Pancreas (tissue), 10 donors: ENCODE results near the gene MCCC1. TPM values are rescaled to one million over a fixed set of nuclear protein-coding genes. Genes with fewer than 3 reads are reported as not detected.

Source experiments
- ATAC-seq, 4 donors: fragments of 200-7000 bp; cut with Tn5 transposase; one replicate each; pipeline versions ENCODE4 v1.8.0 to v1.9.1; 2020; ENCODE audit warnings: mild to moderate bottlenecking in 4 of 4, moderate library complexity in 4 of 4
- DNase-seq, 6 donors: peaks; one replicate each; pipeline ENCODE4 v3.0.0-alpha.2; 2020
- FAIRE-seq: peaks from 2 replicates; lab custom pipeline; 2012; peaks lifted over from hg19 to GRCh38; lab: Jason Lieb, UNC
- H3K27ac ChIP-seq, 4 donors: fragments of 200-600 bp; sonication (generic); 1 replicate in 3 of 4; 2 replicates in 1 of 4; pipeline versions ENCODE4 v1.5.0 to v1.8.0; 2020
- H3K27me3 ChIP-seq, 4 donors: fragments of 200-600 bp; one replicate each; pipeline ENCODE4 v1.8.0; 2021
- H3K36me3 ChIP-seq, 3 donors: fragments of 200-600 bp; sonication (generic) in 1 of 3; one replicate each; pipeline versions ENCODE4 v1.5.0 to v1.8.0; 2020 to 2021
- H3K4me1 ChIP-seq, 3 donors: fragments of 200-600 bp; one replicate each; pipeline ENCODE4 v1.8.0; 2021
- H3K4me3 ChIP-seq, 4 donors: fragments of 200-600 bp; sonication (generic) in 2 of 4; one replicate each; pipeline versions ENCODE4 v1.5.0 to v1.8.0; 2020 to 2021
- H3K9me3 ChIP-seq, 4 donors: fragments of 200-600 bp; one replicate each; pipeline ENCODE4 v1.8.0; 2021
- CTCF ChIP-seq, 4 donors: fragments of 200-600 bp; sonication (generic) in 3 of 4; IDR thresholded peaks; one replicate each; pipeline versions ENCODE4 v1.5.0 to v1.8.0; 2021; ENCODE audit warnings: antibody characterized with exemption in 4 of 4
- WGBS, 2 donors: extraction: QIAGEN DNeasy Blood & Tissue Kit; methylation state at CpG; one replicate each; pipeline ENCODE4 v1.1.7; 2013; 5-methylcytosine and 5-hydroxymethylcytosine counted together
- intact Hi-C, 3 donors: fragments of 100-400 bp; cut with DNase I; formaldehyde crosslinking; loops; one replicate each; pipeline versions ENCODE4 v1.11.1 to v1.14.2; 2022
- polyA plus RNA-seq, 2 donors: library from polyadenylated mRNA; stranded (reverse); fragments of 200-250 nt; gene quantifications; one replicate each; pipeline ENCODE4 v1.2.3, GENCODE V29; 2013
- total RNA-seq, 6 donors: library from RNA; stranded (reverse); fragmentation: NEBNext Ultra II Directional in 4 of 6; extraction: Animal tissue kit (Norgen Biotek cat#: 25700) in 4 of 6; gene quantifications; one replicate each; pipeline versions ENCODE4 v1.2.1 to v1.2.4, GENCODE V29; 2021 to 2023
- donor health status: healthy with polysubstance abuse.
- donor health status: DM: no; HTN: no; CAD: no; lungs with moderate emphysema.
- donor health status: DM: no; HTN: no; CAD: no.
- donor health status: control.
- donor health status: control.
- donor health status: Bipolar disorder and iron deficiency.
- donor health status: DM: yes; HTN: yes; CAD: no.
- donor health status: DM: no; HTN: no; CAD: no.
- donor health status: DM: no; HTN: no; CAD: no.
- donor health status: DM: yes; HTN: yes; CAD: no.

The MCCC1 gene
- total and polyA plus RNA-seq, 8 donors: 25.3 to 81.9 (median 40.8) TPM

GRCh38 chr3:183094711-183095110 is 4.6 kb downstream of the MCCC1 start:
- H3K27ac ChIP-seq: peak overlapping the region; percentile 20 to 80 (median 62)
- intact Hi-C loops: no loop called here
- peaks cover 0 to 15% (median 13%) of the 10 kb centered on the region in 3 donors for H3K36me3 ChIP-seq
- no peaks in the 10 kb centered on the region for H3K9me3 ChIP-seq
- ATAC-seq (peak; percentile 57 to 70 (median 64)), FAIRE-seq (no peak), DNase-seq (peak in 4 of 6 donors; percentile 48 to 64 (median 62))
- H3K27me3 ChIP-seq: no peaks in the 10 kb centered on the region
- no peak for TF ChIP-seq CTCF (IDR thresholded peaks at IDR 0.05)
- 13 to 25% methylated on average over 4 of the region's 4 CpGs for WGBS, 2 donors
- no peak overlapping the region for H3K4me3 ChIP-seq
- H3K4me1 ChIP-seq: peaks cover 21 to 35% (median 25%) of the 10 kb centered on the region in 3 donors

GRCh38 chr3:183092256-183092655 is 7.0 kb downstream of the MCCC1 start:
- intact Hi-C loops: no loop called here
- no peak for DNase-seq
- 65 to 71% methylated on average over 8 of the region's 8 CpGs for WGBS, 2 donors
- Histone ChIP-seq H3K27me3 (no peaks in the 10 kb centered on the region), H3K36me3 (peaks cover 0 to 23% (median 14%) of the 10 kb centered on the region in 3 donors), H3K9me3 (no peaks in the 10 kb centered on the region), H3K27ac (no peak overlapping the region), H3K4me3 (no peak overlapping the region), H3K4me1 (peaks cover 15 to 23% (median 17%) of the 10 kb centered on the region in 3 donors)
- no peak for TF ChIP-seq CTCF (IDR thresholded peaks at IDR 0.05)
- FAIRE-seq: no peak
- no peak for ATAC-seq

DNA sequence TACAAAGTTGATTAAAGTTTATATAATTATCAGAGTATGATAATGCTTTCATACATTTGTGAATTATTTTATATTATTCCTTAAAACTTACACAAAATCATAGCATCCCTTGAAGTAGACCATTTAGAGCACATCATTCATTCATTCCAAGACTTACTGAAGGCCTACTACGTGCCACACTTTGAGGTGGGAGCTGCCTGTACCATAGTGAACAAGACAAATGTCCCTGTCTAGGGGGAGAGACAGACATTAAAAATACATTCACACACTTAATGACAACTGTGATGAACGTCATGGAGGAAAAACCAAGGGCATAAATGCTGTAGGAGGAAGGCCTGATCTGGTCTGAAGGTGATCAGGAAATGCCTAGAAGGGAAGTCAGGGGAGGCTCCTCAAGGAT is 12.1 kb downstream of the MCCC1 start:
- no peak for TF ChIP-seq CTCF (IDR thresholded peaks at IDR 0.05)
- no peak for FAIRE-seq

DNA sequence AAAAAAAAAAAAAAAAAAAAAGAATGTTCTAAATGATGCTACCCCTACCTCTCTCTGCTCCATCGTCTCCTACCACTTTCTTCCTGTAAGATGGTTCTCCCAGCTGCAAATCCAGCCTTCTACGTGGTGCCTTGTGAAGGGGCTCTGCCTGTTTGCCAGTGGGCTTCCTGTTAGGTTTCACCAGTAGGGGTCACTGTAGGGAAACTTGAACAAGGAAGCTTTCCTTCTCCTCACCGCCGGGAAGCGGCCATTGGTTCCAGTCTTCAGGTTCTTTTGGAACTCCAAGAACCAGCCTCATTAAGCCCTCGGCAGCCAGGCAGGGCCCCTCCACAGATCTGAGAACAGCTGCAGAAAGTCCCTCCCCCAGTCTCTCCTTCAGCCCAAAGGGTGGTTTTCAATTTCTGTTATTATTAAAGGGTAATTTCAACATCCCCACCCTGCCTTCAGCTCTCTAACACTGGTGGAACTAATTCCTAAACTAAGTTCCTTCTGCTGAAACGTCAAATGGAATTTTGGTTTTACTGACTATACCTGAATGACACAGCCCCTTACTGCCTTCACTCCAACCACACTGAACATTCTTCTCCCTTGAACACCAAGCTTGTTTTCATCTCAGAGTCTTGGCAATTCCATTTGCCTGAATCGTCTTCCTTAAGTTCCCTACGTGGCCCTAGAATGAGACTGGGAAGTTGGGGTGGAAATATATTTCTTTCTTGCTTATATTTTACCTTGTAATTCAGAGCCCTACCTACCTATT is 13.5 kb downstream of the MCCC1 start:
- no peaks in the 10 kb centered on the region for H3K9me3 ChIP-seq
- no peak overlapping the region for H3K27ac ChIP-seq
- FAIRE-seq (no peak), DNase-seq (no peak), ATAC-seq (peak in 3 of 4 donors; percentile 51 to 69 (median 65))
- peak in 3 of 4 donors; percentile 12 to 34 (median 15) for TF ChIP-seq CTCF (IDR thresholded peaks at IDR 0.05)
- WGBS, 2 donors: 72 to 85% methylated on average over 9 of the region's 9 CpGs
- H3K27me3 ChIP-seq: no peaks in the 10 kb centered on the region
- H3K4me3 ChIP-seq: no peak overlapping the region
- H3K36me3 ChIP-seq: peaks cover 0 to 68% (median 10%) of the 10 kb centered on the region in 3 donors
- intact Hi-C loops: no loop called here
- H3K4me1 ChIP-seq: peaks cover 0 to 5% (median 0%) of the 10 kb centered on the region in 3 donors

More for the DNA sequence above, 12.1 kb downstream of the MCCC1 start:
- WGBS, 2 donors: 67 to 68% methylated on average over 2 of the region's 2 CpGs
- H3K4me1 ChIP-seq: peaks cover 0 to 2% (median 0%) of the 10 kb centered on the region in 3 donors
- no peak overlapping the region for H3K27ac ChIP-seq
- ATAC-seq (no peak), DNase-seq (no peak)
- no peak overlapping the region for H3K4me3 ChIP-seq
- H3K27me3 ChIP-seq: no peaks in the 10 kb centered on the region
- H3K9me3 ChIP-seq: no peaks in the 10 kb centered on the region
- intact Hi-C loops: no loop called here
- H3K36me3 ChIP-seq: peaks cover 0 to 64% (median 14%) of the 10 kb centered on the region in 3 donors
